NB4 (cell line): ENCODE data around the gene HLF.

Experiments
- CTCF ChIP-seq: IDR thresholded peaks from one replicate; pipeline ENCODE4 v1.5.1; 2012; ENCODE audit warnings: low read depth, low read length
- POLR2A ChIP-seq: IDR thresholded peaks from 2 replicates; pipeline ENCODE4 v1.6.1; 2011; ENCODE audit warnings: mild to moderate bottlenecking; ENCODE audit not compliant: insufficient read length; ENCODE audit errors: extremely low read depth

GRCh38 chr17:55274355-55275255 is 9.8 kb downstream of the HLF start:
- TF ChIP-seq CTCF, result no peak
- TF ChIP-seq POLR2A, result no peak
